Cardiac muscle cell (in vitro differentiated cells and primary cell): ENCODE results near the gene FGD4. TPM values are rescaled to one million over a fixed set of nuclear protein-coding genes. Genes with fewer than 3 reads are reported as not detected.

Experiments used
- DNase-seq, 2 donors: peaks; one replicate each; pipeline versions ENCODE4 v3.0.0 to v3.0.0-alpha.2; 2010 to 2017; ENCODE audit warnings: low read depth in 1 of 2, low spot score in 1 of 2
- H3K27ac ChIP-seq: fragments of 200-600 bp; sonication (generic); 2 replicates; pipeline ENCODE4 v1.5.1; 2016
- H3K27me3 ChIP-seq: fragments of 200-600 bp; sonication (generic); 2 replicates; pipeline ENCODE4 v1.6.0; 2016; ENCODE audit warnings: control low read depth
- H3K36me3 ChIP-seq: fragments of 200-600 bp; sonication (generic); 2 replicates; pipeline ENCODE4 v1.5.1; 2016; ENCODE audit warnings: control low read depth
- H3K4me1 ChIP-seq: fragments of 200-600 bp; sonication (generic); 2 replicates; pipeline ENCODE4 v1.8.1; 2017; ENCODE audit warnings: low read depth, mild to moderate bottlenecking, mixed run types
- H3K4me3 ChIP-seq: fragments of 200-600 bp; sonication (generic); 2 replicates; pipeline ENCODE4 v1.5.1; 2016; ENCODE audit warnings: mild to moderate bottlenecking
- H3K9me3 ChIP-seq: fragments of 200-600 bp; sonication (generic); 2 replicates; pipeline ENCODE4 v1.5.1; 2017; ENCODE audit warnings: low read depth, mild to moderate bottlenecking, control low read depth
- polyA plus RNA-seq: library from polyadenylated mRNA; unstranded; fragments of >200 nt; fragmentation: Nextera tagmentation; extraction: Ambion mirVana; gene quantifications from 2 replicates; pipeline ENCODE4 v1.2.1, GENCODE V29; 2016
- total RNA-seq: library from RNA; depleted of rRNA; stranded (reverse); fragments of >200 nt; gene quantifications from 2 replicates; pipeline ENCODE4 v1.2.3, GENCODE V29; 2016
- TF ChIP-seq, protein P1 (sequence below): IDR thresholded peaks from 2 replicates; pipeline ENCODE4 v1.5.1; 2012; ENCODE audit warnings: low read depth, mild to moderate bottlenecking, low read length

The FGD4 gene
- total and polyA plus RNA-seq, 2 experiments from 2014 or later: 2.5 to 7.3 TPM

GRCh38 chr12:32379213-32379612, 20.1 kb upstream of the FGD4 start:
- H3K4me3 ChIP-seq: no peak overlapping the region
- no peak overlapping the region for H3K27ac ChIP-seq
- H3K36me3 ChIP-seq: no peaks in the 10 kb centered on the region
- no peaks in the 10 kb centered on the region for H3K27me3 ChIP-seq
- no peaks in the 10 kb centered on the region for H3K9me3 ChIP-seq
- H3K4me1 ChIP-seq: no peaks in the 10 kb centered on the region
- TF ChIP-seq, protein P1, sequence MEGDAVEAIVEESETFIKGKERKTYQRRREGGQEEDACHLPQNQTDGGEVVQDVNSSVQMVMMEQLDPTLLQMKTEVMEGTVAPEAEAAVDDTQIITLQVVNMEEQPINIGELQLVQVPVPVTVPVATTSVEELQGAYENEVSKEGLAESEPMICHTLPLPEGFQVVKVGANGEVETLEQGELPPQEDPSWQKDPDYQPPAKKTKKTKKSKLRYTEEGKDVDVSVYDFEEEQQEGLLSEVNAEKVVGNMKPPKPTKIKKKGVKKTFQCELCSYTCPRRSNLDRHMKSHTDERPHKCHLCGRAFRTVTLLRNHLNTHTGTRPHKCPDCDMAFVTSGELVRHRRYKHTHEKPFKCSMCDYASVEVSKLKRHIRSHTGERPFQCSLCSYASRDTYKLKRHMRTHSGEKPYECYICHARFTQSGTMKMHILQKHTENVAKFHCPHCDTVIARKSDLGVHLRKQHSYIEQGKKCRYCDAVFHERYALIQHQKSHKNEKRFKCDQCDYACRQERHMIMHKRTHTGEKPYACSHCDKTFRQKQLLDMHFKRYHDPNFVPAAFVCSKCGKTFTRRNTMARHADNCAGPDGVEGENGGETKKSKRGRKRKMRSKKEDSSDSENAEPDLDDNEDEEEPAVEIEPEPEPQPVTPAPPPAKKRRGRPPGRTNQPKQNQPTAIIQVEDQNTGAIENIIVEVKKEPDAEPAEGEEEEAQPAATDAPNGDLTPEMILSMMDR: no peak
- no peak for DNase-seq

- Histone ChIP-seq H3K36me3 (no peaks in the 10 kb centered on the region), H3K27me3 (no peaks in the 10 kb centered on the region)
- TF ChIP-seq, protein P1: no peak
Observed at GRCh38 chr12:32379667-32380066, 19.7 kb upstream of the FGD4 start.

GRCh38 chr12:32382226-32382625, 17.1 kb upstream of the FGD4 start:
- no peak for DNase-seq

More at GRCh38 chr12:32379667-32380066, 19.7 kb upstream of the FGD4 start:
- H3K4me1 ChIP-seq: no peaks in the 10 kb centered on the region
- no peak overlapping the region for H3K4me3 ChIP-seq
- H3K9me3 ChIP-seq: no peaks in the 10 kb centered on the region
- no peak overlapping the region for H3K27ac ChIP-seq
- DNase-seq: no peak

GRCh38 chr12:32390572-32391219, 8.7 kb upstream of the FGD4 start:
- no peaks in the 10 kb centered on the region for H3K9me3 ChIP-seq
- H3K4me1 ChIP-seq: no peaks in the 10 kb centered on the region
- no peaks in the 10 kb centered on the region for H3K36me3 ChIP-seq
- no peak overlapping the region for H3K27ac ChIP-seq
- TF ChIP-seq, protein P1: no peak
- H3K4me3 ChIP-seq: no peak overlapping the region
- no peaks in the 10 kb centered on the region for H3K27me3 ChIP-seq
- peak in 1 of 2 donors; percentile 59 for DNase-seq

More at GRCh38 chr12:32382226-32382625, 17.1 kb upstream of the FGD4 start:
- no peak overlapping the region for H3K4me3 ChIP-seq
- H3K9me3 ChIP-seq: no peaks in the 10 kb centered on the region
- H3K27me3 ChIP-seq: no peaks in the 10 kb centered on the region
- H3K36me3 ChIP-seq: no peaks in the 10 kb centered on the region
- TF ChIP-seq, protein P1: no peak
- H3K27ac ChIP-seq: no peak overlapping the region
- H3K4me1 ChIP-seq: no peaks in the 10 kb centered on the region

GRCh38 chr12:32395026-32395425, 4.3 kb upstream of the FGD4 start:
- TF ChIP-seq, protein P1: no peak

More at GRCh38 chr12:32395026-32395425, 4.3 kb upstream of the FGD4 start:
- DNase-seq: no peak
- H3K36me3 ChIP-seq: no peaks in the 10 kb centered on the region
- no peaks in the 10 kb centered on the region for H3K9me3 ChIP-seq
- H3K27me3 ChIP-seq: peaks cover 7% of the 10 kb centered on the region
- no peak overlapping the region for H3K27ac ChIP-seq
- H3K4me1 ChIP-seq: no peaks in the 10 kb centered on the region
- no peak overlapping the region for H3K4me3 ChIP-seq
